ENCODE results near the gene SUSD3.
"Not testable (repeated sequence)": the region's sequence is repeated elsewhere in the genome, so short reads cannot be mapped to it uniquely, and the experiment has no call there.

Gene SUSD3

GRCh38 chr9:93114169-93114983 is 55.9 kb downstream of the SUSD3 start:
- DNase-seq, result no peak

GRCh38 chr9:93114984-93115335 is 56.5 kb downstream of the SUSD3 start:
- no peak for DNase-seq

GRCh38 chr9:93115486-93116071 is 57.1 kb downstream of the SUSD3 start:
- DNase-seq, result no peak

- no peak for DNase-seq
Observed at GRCh38 chr9:93116072-93116961, 57.8 kb downstream of the SUSD3 start.

- not testable (repeated sequence) for DNase-seq
Observed at GRCh38 chr9:93117521-93117920, 59.0 kb downstream of the SUSD3 start.

GRCh38 chr9:93117924-93118862 is 59.7 kb downstream of the SUSD3 start:
- no peak for DNase-seq

- no peak for DNase-seq
Observed at GRCh38 chr9:93118863-93119702, 60.6 kb downstream of the SUSD3 start.

GRCh38 chr9:93119703-93119952 is 61.1 kb downstream of the SUSD3 start:
- no peak for DNase-seq

- no peak for DNase-seq
Observed at GRCh38 chr9:93119953-93120845, 61.7 kb downstream of the SUSD3 start.

- no peak for DNase-seq
Observed at GRCh38 chr9:93120846-93121315, 62.4 kb downstream of the SUSD3 start.

- no peak for DNase-seq
Observed at GRCh38 chr9:93121316-93122241, 63.1 kb downstream of the SUSD3 start.

GRCh38 chr9:93122721-93123221 is 64.3 kb downstream of the SUSD3 start:
- no peak for DNase-seq

- no peak for DNase-seq
Observed at GRCh38 chr9:93123561-93124283, 65.2 kb downstream of the SUSD3 start.

GRCh38 chr9:93124793-93125192 is 66.3 kb downstream of the SUSD3 start:
- no peak for DNase-seq

- no peak for DNase-seq
Observed at GRCh38 chr9:93125331-93125894, 66.9 kb downstream of the SUSD3 start.

- DNase-seq, result no peak
Observed at GRCh38 chr9:93126151-93126781, 67.8 kb downstream of the SUSD3 start.

GRCh38 chr9:93126825-93127368 is 68.4 kb downstream of the SUSD3 start:
- no peak for DNase-seq
